GM12891 (cell line): ENCODE measurements around the gene COX19.
"Not testable (repeated sequence)": the region's sequence is repeated elsewhere in the genome, so short reads cannot be mapped to it uniquely, and the experiment has no call there.

Experiments
- PAX5 ChIP-seq: IDR thresholded peaks from 2 replicates; pipeline ENCODE4 v1.6.1; 2011; ENCODE audit warnings: low read length, moderate library complexity, mild to moderate bottlenecking; ENCODE audit not compliant: insufficient read depth, severe bottlenecking
- POLR2A ChIP-seq: IDR thresholded peaks from 2 replicates; pipeline ENCODE4 v1.6.1; 2011; ENCODE audit warnings: low read depth, low read length, control low read depth
- POLR2AphosphoS5 ChIP-seq: IDR thresholded peaks from 2 replicates; pipeline ENCODE4 v1.6.1; 2011; ENCODE audit warnings: low read depth, low read length, control low read depth
- POU2F2 ChIP-seq: IDR thresholded peaks from 2 replicates; pipeline ENCODE4 v1.6.1; 2011; ENCODE audit warnings: low read depth, mild to moderate bottlenecking, control low read depth, low read length, moderate library complexity
- SPI1 ChIP-seq: IDR thresholded peaks from 2 replicates; pipeline ENCODE4 v1.6.1; 2011; ENCODE audit warnings: low read depth, low read length, control low read depth
- TAF1 ChIP-seq: IDR thresholded peaks from 2 replicates; pipeline ENCODE4 v1.6.1; 2011; ENCODE audit warnings: low read depth, low read length, control low read depth

GRCh38 chr7:943793-944192, 31.6 kb downstream of the COX19 start:
- not testable (repeated sequence) for TF ChIP-seq POLR2A, POU2F2, POLR2AphosphoS5, TAF1, PAX5, SPI1
